ENCODE data around the gene WIPF2. TPM values are rescaled to one million over a fixed set of nuclear protein-coding genes. Genes with fewer than 3 reads are reported as not detected.

The WIPF2 gene
- total RNA-seq, 1 donor: 11.8 TPM

GRCh38 chr17:40317345-40317873, 98.3 kb downstream of the WIPF2 start:
- Histone ChIP-seq H3K4me3 (ENCODE audit: low read length) (peak overlapping the region; percentile 98), H3K4me1 (ENCODE audit: insufficient read depth, low read length) (peaks cover 90% of the 10 kb centered on the region), H3K9me3 (ENCODE audit: low read depth, low read length) (no peaks in the 10 kb centered on the region), H3K27me3 (ENCODE audit: insufficient read depth, low read length) (no peaks in the 10 kb centered on the region)

DNA sequence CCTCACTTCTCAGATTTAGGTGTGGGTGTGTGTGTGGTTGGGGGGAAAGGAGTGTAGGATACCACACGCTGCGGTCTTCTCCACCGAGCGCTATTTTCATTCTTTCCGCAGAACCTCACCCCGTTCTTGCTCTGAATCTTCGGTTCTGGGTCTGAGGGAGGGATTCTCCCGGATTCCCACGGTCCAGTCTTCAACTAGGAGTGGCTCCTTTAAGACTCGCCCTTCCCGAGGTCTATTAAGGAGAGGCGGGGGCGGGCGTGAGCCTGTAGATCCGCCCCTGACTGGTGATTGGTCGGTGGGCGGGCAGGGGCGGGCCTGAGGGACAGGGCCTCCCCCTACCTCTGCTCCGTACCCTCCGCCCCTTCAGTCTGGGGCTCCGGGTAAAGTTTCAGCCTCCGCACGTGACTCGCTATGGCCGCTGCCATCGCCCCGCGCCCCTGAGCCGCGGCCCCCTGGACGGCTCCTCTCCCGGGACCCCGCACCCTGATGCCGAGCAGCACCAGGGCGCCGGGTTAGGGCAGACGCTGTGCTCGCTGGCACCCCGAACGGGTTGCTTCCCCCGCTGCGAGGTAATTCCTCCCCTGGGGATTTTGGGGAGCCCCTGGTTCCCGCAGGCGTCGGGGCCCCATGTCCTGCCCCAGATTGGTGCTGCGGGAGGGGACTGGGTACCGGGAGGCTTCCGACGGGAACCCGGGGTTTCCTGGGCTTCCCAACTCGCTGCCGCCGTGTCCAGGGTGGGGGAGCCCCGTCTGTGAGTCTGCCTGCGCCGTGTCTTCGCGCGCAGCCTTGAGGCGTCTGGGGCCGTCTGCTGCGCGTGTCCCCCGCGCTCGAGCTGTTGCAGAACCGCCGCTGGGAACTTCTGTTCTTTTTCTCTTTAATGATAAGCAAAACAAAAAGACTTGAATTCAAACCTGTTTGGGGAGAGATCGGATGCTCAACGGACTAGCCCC, 99.1 kb downstream of the WIPF2 start:
- peak overlapping the region; percentile 98 for H3K4me3 ChIP-seq (ENCODE audit: low read length)

GRCh38 chr17:40318830-40319391, 99.8 kb downstream of the WIPF2 start:
- no peaks in the 10 kb centered on the region for H3K9me3 ChIP-seq (ENCODE audit: low read depth, low read length)
- no peaks in the 10 kb centered on the region for H3K27me3 ChIP-seq (ENCODE audit: insufficient read depth, low read length)
- H3K4me1 ChIP-seq (ENCODE audit: insufficient read depth, low read length): peaks cover 86% of the 10 kb centered on the region
- peak overlapping the region; percentile 98 for H3K4me3 ChIP-seq (ENCODE audit: low read length)

More for the DNA sequence above, 99.1 kb downstream of the WIPF2 start:
- no peaks in the 10 kb centered on the region for H3K9me3 ChIP-seq (ENCODE audit: low read depth, low read length)
- H3K27me3 ChIP-seq (ENCODE audit: insufficient read depth, low read length): no peaks in the 10 kb centered on the region
- H3K4me1 ChIP-seq (ENCODE audit: insufficient read depth, low read length): peaks cover 86% of the 10 kb centered on the region

DNA sequence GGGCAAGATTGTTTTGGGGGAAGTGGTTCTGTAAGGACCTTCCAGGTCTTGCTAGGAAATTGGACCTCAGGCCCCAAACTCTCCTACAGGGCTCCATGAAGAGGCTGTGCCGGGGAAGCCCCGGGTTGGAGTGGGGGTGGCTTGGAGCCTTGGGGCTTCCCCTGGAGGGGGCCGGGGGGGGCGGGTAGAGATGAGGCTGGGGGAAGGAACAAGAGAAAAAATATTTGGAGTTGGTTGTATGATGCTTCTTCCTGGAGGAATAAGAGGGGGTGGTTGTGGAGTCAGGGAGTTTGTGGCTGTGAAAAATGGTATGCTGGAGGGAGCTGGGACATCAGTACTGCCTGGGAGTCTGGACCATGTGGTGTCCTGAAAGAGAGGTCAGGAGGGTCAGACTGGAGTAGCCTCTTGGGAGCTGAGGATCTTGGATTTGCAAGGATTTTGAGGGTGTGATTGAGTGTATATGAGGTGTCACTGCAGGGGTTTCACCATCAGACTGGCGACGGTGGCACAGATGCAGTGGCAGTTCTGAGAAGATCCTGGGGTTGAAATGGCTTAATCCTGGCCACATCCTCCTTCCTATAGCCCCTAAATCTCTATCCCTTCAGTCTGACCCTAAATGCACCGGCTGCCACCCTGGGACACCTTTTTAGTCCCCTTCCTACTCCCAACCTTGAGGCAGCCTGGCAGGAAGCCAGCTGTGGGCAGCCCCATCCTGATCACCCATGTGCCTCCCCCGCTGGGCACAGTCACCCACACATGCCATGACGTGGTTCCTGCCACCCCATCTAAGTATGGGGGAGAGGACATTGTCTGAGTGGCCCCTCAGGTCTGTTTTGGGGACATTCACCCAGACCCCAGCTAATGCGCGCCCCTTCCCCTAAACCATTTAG, 100.8 kb downstream of the WIPF2 start:
- peak overlapping the region; percentile 98 for H3K4me3 ChIP-seq (ENCODE audit: low read length)
- peaks cover 87% of the 10 kb centered on the region for H3K4me1 ChIP-seq (ENCODE audit: insufficient read depth, low read length)
- H3K9me3 ChIP-seq (ENCODE audit: low read depth, low read length): no peaks in the 10 kb centered on the region
- no peaks in the 10 kb centered on the region for H3K27me3 ChIP-seq (ENCODE audit: insufficient read depth, low read length)

GRCh38 chr17:40320756-40321523, 101.8 kb downstream of the WIPF2 start:
- Histone ChIP-seq H3K4me1 (ENCODE audit: insufficient read depth, low read length) (peaks cover 87% of the 10 kb centered on the region), H3K9me3 (ENCODE audit: low read depth, low read length) (no peaks in the 10 kb centered on the region), H3K4me3 (ENCODE audit: low read length) (peak overlapping the region; percentile 98), H3K27me3 (ENCODE audit: insufficient read depth, low read length) (no peaks in the 10 kb centered on the region)

DNA sequence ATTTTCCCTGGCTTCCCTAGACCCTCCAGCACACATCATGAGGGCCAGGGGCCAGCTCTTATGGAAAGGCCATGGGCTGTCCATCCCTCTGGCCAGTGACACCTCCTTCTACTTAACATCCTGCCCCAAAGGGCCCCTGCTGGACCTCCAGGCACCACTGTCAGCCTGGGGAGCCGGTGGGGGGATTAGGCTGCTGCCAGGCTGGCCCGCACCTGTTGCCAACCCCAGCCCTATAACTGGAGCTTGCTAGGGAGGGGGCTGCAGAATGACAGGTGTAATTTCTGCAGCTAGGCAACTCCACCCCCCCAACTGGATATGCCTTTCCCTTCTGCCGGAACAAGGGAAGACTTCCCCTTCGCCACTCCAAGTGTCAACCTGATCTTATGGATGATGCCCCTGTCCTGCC, 102.4 kb downstream of the WIPF2 start:
- no peaks in the 10 kb centered on the region for H3K27me3 ChIP-seq (ENCODE audit: insufficient read depth, low read length)
- H3K9me3 ChIP-seq (ENCODE audit: low read depth, low read length): no peaks in the 10 kb centered on the region
- H3K4me1 ChIP-seq (ENCODE audit: insufficient read depth, low read length): peaks cover 87% of the 10 kb centered on the region
- peak overlapping the region; percentile 98 for H3K4me3 ChIP-seq (ENCODE audit: low read length)

DNA sequence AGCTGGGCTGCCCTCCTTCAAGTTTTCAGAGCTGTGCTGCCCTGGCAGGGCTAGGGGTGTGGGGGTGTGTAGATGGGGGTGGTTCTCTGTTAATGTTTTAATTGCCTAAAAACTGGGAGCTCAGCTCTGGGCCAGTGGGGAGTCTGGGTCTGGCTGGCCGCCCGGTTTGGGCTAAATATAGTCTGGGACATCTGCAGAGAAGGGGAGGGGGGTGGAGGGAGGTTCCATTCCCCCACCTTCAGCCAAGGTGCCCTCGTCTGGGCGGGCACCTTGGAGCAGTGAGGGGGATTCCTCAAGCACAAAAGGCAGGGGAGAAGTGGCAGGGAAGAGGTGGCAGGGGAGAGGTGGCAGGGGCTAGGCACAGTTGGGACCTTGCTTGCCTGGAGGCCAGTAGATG, 102.9 kb downstream of the WIPF2 start:
- peaks cover 87% of the 10 kb centered on the region for H3K4me1 ChIP-seq (ENCODE audit: insufficient read depth, low read length)
- no peaks in the 10 kb centered on the region for H3K27me3 ChIP-seq (ENCODE audit: insufficient read depth, low read length)
- no peaks in the 10 kb centered on the region for H3K9me3 ChIP-seq (ENCODE audit: low read depth, low read length)
- H3K4me3 ChIP-seq (ENCODE audit: low read length): peak overlapping the region; percentile 98

DNA sequence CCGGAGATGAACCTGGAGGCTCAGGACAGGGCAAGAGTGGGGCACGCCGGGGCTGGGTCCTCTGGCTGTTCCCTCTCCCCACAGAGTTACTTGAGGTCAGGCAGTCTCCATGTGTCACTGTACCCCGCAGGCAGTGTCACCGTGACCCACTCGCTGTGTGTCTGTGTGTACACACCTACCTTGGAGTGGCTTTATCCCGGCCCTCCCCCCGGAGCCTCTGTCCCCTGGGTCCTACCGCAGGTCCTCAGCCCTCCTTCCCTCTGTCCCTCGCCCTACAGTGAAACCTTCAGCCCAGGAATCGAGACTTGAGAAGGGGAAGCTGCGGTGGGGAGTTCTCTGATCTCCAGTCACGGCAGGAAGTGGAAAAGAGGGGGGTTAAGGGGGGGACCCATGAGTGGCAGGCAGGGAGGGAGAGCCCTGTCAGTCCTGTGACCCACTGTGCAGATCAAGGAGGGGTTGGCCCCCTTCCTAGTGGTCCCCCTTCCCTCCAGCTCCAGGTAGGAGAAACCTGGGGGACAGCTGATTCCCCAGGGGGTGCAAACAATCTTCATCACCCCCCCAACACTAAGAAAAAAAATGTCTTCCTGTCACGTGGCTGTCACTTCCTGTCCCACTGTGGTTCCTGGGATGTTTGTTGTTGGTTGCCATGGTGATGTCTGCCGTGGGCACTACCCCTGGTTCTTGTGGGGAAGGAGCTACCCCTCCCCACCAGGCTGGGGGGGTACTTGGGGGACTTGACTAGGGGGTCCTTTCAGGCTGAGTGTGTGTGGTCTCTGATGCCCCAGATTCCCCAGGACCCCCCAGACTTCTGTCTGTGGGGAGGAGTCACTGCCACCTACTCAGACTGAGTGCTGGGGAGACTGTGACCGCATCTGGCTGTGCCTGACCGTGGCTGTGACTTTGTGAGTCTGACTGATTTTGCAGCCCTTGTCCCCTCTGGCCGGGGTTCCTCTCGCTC, 103.5 kb downstream of the WIPF2 start:
- Histone ChIP-seq H3K27me3 (ENCODE audit: insufficient read depth, low read length) (no peaks in the 10 kb centered on the region), H3K4me3 (ENCODE audit: low read length) (peak overlapping the region; percentile 98), H3K9me3 (ENCODE audit: low read depth, low read length) (no peaks in the 10 kb centered on the region), H3K4me1 (ENCODE audit: insufficient read depth, low read length) (peaks cover 87% of the 10 kb centered on the region)

- Histone ChIP-seq H3K4me3 (ENCODE audit: low read length) (peak overlapping the region; percentile 98), H3K9me3 (ENCODE audit: low read depth, low read length) (no peaks in the 10 kb centered on the region), H3K4me1 (ENCODE audit: insufficient read depth, low read length) (peaks cover 95% of the 10 kb centered on the region), H3K27me3 (ENCODE audit: insufficient read depth, low read length) (no peaks in the 10 kb centered on the region)
These were observed 104.6 kb downstream of the WIPF2 start for GRCh38 chr17:40323391-40324381.

GRCh38 chr17:40325156-40326013, 106.3 kb downstream of the WIPF2 start:
- H3K9me3 ChIP-seq (ENCODE audit: low read depth, low read length): no peaks in the 10 kb centered on the region
- H3K27me3 ChIP-seq (ENCODE audit: insufficient read depth, low read length): no peaks in the 10 kb centered on the region
- H3K4me1 ChIP-seq (ENCODE audit: insufficient read depth, low read length): peaks cover 96% of the 10 kb centered on the region
- no peak overlapping the region for H3K4me3 ChIP-seq (ENCODE audit: low read length)

GRCh38 chr17:40326014-40326831, 107.1 kb downstream of the WIPF2 start:
- peaks cover 96% of the 10 kb centered on the region for H3K4me1 ChIP-seq (ENCODE audit: insufficient read depth, low read length)
- no peaks in the 10 kb centered on the region for H3K9me3 ChIP-seq (ENCODE audit: low read depth, low read length)
- no peaks in the 10 kb centered on the region for H3K27me3 ChIP-seq (ENCODE audit: insufficient read depth, low read length)
- H3K4me3 ChIP-seq (ENCODE audit: low read length): peak overlapping the region; percentile 15

All from mononuclear cell (primary cell).